ENCODE measurements around the gene ECHDC1.
A peak's percentile ranks its signal among the peaks of the same experiment; 100 is the strongest.

The ECHDC1 gene

DNA sequence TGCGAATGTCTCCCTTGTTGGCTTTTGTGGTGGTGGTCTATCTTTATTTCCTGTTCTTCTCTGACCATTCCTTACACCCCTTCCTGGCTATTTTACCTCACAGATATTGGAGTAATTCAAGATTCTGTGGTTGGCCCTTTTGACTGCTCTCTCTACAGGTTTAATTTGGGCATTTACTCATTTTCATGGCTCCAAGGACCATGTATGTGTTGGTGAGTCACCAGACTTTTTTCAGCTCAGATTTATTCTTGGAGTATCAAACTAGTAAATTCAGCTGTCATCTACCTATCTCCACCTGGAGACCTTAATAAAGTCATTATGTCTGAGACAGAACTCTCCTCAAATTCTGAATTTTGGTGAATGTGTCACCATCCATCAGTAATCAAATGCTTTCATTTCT lies 61.2 kb downstream of the ECHDC1 start:
- no peak for DNase-seq

DNA sequence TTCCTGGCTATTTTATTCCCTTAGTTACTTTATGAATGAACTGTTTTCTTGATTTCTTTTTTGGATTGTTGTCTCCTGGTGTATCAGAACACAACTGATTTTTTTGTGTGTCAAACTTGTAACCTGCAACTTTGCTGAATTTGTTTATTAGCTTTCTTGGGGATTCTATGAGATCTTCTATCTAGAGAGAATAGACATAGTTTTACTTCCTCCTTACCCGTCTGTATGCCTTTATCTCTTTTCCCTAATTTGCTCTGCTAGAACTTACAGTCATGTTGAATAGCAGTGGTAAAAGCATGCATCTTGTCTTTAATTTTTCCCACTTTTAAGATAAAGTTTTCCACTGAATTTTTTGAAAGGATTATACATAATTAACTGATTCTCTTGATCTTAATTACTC lies 63.6 kb downstream of the ECHDC1 start:
- DNase-seq = no peak

DNA sequence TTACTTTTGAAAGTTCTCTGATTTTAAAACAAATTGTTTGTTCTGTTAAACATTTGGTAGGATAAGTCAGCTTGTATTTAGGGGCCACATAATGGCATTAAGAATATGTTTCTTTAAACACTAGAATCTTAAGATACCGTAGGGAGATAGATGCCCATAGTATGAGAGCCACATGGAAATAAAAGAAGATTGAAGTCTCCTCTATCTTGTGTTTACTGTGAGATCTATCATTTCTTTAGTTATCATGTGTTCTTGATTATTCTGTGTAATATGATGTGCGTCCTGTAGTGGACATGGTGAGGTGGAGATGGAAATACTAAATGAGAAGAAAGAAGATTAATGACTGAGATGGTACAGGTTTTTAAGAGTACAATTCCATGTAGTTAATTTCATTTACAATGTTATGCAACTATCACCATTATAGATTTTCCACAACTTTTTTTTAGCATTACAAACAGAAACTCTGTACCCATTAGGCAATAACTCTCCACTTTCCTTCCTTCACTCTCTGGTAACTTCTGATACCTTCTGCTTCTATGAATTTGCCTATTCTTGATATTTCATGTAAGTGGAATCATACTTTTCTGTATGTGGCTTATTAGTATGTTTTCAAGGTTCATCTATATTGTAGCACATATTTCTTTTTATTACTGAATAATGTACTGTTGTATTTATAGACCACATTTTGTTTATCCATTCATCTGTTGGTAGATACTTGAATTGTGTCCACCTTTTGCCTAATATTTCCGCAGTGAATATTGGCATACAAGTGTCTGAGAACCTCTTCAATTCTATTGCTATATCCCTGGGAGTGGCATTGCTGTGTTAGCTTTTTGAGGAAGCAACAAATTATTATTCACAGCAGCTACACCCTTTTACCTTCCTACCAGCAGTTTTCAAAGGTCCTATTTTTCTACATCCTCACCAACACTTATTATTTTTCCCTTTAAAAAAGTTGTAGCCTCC lies 65.2 kb downstream of the ECHDC1 start:
- no peak for DNase-seq

DNA sequence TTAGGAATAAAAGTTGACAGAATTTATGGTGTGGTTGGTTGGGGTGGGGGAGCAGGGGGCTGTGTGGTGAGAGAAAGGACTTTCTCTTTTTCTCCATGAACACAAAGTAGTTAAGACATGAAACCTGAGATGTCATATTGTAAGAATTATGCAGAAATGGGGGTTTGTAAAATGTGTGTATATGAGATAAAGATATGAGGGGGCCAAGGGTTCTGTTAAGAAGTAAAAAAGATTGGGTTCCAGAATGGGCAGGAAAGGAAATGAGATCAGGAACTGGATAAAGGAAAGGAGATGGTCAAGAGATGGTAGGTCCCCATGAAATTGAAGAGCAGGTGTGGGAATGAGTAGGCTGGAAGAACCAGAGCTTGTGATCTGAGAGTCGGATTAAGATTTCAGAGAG lies 67.1 kb downstream of the ECHDC1 start:
- no peak for DNase-seq

DNA sequence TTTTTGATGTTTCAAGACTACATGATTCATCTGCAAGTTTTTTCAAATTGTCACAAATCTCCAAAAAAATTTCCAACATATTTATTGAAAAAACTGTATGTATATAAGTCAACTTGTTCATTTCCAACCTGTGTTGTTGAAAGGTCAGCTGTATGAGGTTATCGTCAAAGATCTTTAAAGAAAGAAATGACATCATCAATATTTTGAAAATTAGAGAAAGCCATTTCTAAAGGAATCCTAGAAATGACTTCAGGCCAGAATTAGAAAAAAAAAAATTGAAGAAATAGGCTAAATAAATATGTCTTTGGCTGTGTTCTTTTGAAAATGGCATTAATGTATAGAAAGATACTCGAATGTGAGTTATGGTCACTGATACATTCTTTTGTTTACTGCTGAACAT lies 69.9 kb downstream of the ECHDC1 start:
- no peak for DNase-seq

DNA sequence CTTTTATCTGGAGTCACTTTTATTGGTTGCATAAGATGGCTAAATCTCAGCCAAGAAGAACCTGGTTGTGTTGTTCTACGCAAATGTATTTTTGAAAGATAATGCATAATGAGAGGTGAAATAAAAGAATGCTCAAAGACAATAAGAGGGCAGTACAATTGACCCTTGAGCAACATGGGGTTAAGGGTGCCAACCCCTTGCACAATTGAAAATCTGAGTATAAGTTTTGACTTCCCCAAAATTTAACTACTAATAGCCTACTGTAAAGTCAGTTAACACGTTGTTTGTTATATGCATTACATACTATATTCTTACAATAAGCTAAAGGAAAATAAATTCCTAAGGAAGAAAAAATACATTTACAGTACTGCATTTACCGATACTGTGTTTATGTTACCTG lies 70.8 kb downstream of the ECHDC1 start:
- DNase-seq = no peak

DNA sequence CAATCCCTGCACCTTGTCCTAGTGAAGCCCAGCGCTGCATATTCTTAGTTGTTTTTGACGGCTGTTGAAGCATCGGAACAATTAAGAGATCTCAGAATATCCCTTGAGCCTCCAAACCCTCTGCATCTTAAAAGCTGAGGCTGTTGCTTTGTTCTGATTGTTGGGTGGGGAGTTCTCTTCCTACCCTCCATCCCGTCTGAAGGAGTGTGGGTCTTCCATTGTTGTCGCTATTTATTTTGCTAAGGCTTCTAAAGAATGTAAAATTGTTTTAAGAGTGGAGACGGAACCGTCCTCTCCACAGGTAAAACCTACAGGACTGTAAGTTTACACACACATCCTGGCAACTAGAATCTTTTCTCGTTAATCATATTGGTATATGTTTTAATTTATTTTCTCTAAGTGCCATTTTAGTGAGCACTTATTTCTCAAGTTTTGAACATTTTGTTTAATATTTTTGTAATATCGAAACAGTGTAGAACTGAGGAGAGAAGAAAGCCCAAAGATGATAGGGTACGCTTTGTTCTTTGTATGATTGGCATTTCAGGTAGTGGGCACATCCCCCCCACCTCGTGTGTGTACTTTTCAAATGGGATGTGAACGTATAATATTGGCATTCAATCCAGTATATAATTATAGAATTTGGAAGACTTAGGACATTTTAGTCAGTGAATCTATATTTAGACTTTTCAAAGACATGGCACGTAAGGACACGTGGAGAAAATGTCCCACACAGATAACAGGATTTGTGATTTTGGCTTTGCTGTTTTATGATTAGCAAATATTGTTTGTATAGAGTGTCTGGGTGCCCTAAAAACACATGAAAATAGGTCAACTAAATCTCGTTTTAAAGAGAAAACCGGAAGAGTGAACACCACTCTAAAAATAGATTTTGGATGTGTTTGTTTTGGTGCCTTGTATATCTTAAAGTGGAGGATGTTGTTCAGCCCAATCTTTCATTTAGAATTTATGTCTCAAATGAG lies 75.5 kb downstream of the ECHDC1 start:
- DNase-seq = no peak

DNA sequence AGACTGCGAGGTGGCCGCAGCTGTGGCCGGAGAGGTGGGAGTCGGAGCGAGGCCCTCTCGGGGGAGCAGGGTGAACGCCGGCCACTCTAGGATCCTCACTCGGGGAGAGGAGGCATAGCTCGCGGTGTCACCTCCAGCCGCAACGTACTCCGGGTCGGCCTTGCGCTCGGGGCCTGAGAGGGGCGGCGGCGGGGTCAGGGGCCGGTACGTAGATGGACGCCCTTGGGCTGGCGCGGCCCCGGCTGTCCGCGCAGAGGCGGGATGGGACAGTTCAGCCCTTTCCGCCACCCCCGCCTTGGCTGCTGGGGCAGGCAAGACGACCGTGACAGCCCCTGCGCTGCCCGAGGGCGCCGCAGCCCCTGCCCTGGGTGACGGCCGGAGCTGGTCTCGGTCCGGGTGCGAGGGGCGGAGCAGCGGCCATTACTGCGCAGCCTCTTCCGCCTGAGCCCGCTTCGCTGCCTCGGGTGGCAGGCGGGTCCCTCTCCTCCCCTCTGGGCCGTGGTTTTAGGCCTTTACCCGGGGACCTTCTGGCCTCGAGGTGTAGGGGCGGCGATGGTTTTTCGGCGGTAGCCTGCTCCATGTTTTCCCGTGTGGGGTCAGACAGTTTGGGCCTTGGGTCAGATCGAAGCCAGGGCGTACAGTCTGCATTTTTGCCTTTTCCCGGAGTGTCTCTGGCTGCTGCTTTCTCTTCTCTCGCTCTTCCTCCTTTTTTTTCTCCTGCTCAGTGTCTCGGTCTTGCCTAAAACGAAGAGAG lies 76.3 kb downstream of the ECHDC1 start:
- DNase-seq = peak; percentile 71

DNA sequence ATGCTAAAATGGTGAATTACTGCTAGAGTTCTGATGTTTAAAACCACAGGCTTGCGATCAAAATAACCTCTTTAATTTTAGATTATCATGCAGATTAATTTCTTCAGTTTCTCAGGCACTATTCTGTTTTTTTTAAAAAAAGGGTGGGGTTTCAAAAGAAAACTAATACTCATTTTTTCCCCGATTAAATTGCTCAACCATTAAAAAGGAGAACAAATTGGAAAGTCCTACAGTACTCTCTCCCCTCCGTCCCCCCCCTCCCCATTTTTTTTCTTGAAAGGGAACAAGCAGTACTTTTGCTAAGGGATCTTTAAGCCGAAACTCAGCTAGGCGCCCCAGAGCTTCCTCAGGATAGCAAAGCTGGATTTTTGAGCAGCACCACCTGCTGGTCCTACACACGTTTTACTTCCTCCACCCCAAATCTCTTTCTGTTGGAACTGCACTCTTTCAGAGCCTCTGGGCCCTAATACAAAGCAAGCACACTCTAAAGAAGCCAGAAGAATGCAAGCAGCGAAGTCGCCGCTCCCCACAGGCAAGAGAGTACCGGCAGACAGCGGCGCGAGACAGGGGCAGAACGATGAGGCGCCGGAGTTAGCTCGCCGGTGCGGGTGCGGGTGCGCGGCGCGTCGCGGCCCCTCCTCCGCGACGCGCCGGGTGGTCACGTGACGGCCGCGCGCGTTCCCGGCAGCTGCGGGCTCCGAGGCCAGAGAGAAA lies 77.1 kb downstream of the ECHDC1 start, which contains the start of gene RNF146:
Gene RNF146, plus strand, starts transcription at position 687 of the 714 bp plus-strand sequence. CDS start 13,475 bp downstream, outside the sequence.
- peak; percentile 85 for DNase-seq

DNA sequence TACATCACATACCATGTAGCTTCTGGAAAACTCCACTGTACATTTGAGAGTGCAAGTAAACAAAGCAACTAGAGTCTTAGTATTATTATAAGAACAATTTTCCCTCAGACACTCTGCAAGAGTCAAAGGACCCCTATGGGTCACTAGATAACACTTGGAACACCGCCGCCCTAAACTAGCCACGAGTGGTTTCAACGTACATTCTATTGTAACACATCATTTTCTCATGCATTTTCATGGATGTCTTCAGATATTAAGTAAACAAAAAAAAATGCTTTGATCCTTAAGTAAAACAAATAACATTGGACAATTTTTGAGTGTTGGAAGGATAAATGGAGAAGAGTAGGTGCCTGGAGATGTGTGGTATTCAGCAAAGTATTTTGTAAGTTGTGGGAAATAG lies 79.9 kb downstream of the ECHDC1 start:
- DNase-seq = no peak

DNA sequence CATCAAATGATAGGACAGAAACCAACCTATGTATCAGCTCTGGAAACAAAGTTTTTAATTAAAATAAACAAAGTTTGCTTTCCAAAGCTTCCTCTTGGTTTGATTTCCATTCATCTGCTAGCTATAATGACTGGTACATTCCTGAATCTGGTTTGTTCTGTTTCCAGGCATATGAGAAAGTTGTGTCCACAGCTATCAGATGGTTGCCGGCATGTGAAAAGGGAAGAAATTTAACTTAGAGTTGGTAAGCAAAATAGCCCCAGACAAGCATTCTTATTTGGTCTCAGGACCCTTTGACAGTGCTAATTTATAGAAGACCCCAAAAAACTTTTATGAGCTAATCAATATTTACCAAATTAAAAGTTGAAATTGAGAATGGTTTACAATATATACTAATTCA lies 80.5 kb downstream of the ECHDC1 start:
- DNase-seq = no peak

DNA sequence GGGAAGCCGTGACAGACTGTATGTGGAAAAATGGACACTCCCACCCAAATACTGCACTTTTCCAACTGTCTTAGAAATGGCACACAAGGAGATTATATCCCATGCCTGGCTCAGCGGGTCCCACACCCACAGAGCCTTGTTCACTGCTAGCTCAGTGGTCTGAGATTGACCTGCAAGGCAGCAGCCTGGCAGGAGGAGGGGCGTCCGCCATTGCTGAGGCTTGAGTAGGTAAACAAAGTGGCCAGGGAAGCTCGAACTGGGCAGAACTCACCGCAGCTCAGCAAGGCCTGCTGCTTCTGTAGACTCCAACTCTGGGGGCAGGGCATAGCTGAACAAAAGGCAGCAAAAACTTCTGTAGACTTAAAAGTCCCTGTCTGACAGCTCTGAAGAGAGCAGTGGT lies 88.1 kb downstream of the ECHDC1 start:
- no peak for DNase-seq

DNA sequence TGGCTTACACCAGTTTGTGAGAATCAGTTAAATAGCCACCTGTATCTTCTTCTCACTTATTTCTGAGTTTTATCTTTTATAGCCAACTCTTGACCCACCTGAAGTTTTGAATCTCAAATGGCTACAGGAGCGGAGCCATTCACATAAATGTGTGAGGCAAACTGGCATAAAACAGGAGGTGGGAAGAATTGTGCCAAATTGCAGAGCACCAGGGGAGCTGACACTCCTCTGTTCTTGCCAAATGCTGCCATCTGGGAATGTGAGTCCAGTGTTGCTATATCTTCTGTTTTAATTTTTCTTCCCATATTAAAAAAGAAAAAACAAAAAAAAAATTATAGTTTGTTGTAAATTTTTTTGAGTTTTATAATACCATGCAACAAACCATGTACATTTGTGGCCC lies 93.8 kb downstream of the ECHDC1 start:
- DNase-seq = no peak

DNA sequence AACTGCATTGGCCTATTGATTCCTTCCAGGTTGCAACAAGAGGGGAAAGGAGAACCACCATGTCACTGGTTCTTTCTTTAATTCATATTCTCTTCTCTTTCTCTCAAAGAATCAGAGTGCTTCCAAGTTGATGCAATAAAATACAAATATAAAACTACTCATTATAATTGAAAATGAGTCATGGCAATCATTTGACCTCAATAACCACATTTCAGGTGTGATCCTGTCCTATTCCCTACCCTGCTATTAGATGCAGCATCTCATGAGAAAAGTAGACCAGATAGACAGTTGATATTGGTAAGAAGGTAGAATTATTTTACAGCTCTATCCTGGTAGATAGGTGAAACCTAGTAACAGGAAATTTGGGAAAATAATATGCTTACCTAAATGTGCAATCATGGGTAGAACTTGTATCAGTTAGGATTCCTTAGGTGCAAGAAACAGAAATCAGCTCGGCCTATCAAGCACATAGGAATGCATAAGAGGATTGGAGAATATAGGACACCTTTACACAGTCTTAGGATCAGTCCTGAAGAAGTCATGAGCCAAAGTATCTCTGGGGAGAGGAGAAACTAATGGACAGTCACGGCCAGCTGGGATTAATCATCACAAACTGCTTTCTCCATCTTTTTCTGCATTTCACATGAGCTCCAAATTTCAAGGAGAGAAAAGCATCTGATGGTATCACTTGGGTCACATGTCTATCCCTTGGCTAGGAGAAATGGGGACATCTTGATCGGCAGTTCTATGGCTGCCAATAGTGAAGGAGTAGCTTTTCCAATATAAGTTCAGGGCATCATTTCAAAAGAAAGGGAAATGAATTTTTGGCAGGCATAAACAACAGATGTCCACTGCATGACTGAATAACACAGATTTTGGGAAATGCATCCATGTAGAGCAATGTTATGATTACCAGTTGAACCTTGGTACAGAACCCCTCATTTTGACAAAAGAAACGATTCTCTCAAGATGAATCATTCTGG lies 96.0 kb downstream of the ECHDC1 start:
- no peak for DNase-seq

DNA sequence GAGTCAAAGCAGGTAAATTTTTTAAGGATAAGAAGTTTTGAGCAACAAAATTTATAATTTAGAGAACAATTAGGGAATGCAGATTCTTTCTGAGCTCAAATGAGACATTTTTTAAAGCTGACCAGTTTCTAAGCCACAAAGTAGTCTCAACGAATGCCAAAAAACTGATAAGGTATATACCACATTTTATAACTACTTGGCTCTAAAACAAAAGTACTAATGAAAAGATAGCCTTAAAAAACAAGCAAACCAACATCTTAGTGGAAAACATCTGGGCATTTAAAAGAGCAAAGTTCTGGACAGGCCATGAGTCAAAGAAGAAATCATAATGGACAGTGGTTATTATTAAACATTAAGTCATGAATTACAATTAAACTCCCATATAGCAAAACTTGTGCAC lies 99.9 kb downstream of the ECHDC1 start:
- DNase-seq = no peak
